Myocyte (in vitro differentiated cells): ENCODE results near the gene SHFL. TPM values are rescaled to one million over a fixed set of nuclear protein-coding genes. Genes with fewer than 3 reads are reported as not detected.

ENCODE experiments used
- DNase-seq: peaks from one replicate; pipeline ENCODE4 v3.0.0-alpha.2; 2012; ENCODE audit warnings: low read depth
- total RNA-seq: library from RNA; depleted of rRNA; stranded (reverse); fragments of >200 nt; gene quantifications from 2 replicates; pipeline ENCODE4 v1.2.3, GENCODE V29; 2014

The SHFL gene
- total RNA-seq, 1 donor from 2014 or later, result 21.8 TPM

DNA sequence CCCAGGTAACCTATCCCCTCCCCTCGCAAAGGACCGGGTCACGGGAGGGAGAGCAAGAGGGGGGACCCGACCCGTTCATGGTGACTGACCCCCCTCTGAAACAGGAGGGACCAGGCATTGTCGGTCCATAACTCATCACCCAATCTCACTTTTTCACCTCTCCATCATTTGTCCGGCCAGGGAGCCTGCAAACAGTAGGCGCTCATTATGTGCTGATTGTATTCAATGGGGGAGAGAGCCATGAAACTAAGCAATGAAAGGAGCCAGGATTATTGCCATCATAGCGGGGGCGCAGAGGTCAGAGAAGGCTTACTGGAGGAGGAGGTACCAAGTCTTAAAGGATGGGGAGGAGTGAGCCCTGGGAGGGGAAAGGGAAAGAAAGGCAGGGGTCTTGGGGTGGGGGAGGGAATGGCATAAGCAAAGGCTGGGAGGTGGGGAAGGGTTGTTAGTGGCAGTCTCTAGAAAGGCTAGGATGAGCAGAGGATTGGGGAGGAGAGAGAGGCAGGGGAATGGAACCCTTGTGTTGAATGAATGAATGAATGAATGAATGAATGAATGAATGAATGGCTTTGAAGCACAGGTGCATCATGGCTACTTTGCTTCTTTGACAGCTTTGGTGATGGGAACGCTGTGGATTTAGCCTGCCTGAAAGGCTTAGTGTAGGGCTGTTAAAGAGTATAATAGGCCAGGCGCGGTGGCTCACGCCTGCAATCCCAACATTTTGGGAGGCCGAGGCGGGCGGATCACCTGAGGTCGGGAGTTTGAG lies 1.4 kb downstream of the SHFL start:
- DNase-seq, result no peak

DNA sequence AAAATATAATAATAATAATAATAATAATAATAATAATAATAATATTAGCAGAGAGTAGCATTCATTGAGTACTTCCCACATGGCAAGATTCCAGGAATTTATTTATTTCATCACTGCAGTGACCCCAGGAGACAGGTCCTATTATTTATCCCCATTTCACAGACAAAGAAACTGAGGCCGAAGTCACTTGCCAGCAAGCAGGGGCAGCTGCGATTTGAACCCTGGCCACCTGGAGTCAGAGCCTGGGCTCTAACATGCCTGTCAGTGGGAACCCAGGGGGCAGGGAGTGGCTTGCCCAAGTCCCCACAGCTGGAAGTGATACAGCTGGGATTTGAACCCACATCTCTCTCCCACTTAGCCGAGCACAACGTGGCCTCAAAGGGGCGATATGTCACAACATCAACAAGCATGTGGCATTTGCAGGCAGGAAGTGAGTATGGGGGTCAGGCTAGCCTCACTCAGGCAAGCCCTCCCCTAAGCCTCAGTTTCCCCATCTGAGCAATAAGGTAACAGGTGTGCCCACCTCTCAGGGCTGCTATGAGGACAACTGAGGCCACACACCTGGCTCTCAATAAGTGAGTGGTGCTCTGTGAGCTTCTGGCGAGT lies 2.9 kb downstream of the SHFL start:
- DNase-seq, result no peak

DNA sequence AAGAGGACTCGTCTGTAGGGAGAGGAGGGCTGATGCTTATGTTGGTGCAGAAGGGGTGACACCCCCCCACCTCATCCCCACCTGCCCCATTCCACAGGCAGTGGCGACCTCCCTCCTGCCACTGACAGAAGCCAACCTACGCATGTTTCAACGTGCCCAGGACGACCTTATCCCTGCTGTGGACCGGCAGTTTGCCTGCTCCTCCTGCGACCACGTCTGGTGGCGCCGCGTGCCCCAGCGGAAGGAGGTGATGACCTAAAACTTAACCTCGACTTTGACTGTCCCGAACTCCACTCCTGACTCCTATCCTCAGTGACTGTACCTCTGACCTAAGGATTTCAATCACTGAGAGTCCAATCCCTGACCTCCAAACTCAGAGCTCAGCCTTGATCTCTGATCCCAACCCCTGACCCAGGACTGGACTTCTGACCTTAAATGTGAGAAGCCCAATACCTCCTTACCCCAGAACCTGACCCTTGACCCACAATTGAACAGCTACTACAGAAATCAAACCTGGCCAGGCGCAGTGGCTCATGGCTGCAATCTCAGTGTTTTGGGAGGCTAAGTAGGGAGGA lies 3.8 kb downstream of the SHFL start:
- DNase-seq, result no peak

DNA sequence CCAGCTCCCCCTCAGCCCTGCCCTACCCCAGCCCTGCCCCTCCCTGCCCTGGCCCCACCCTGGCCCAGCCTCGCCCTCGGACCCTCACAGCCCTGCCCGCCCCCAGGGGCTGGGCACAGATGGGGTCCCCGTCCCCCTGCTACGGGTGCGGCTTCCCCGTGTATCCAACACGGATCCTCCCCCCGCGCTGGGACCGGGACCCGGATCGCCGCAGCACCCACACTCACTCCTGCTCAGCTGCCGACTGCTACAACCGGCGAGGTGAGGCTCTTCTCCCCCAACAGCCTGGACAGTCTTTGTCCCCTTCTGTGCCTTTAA lies 5.2 kb downstream of the SHFL start:
- DNase-seq, result no peak

DNA sequence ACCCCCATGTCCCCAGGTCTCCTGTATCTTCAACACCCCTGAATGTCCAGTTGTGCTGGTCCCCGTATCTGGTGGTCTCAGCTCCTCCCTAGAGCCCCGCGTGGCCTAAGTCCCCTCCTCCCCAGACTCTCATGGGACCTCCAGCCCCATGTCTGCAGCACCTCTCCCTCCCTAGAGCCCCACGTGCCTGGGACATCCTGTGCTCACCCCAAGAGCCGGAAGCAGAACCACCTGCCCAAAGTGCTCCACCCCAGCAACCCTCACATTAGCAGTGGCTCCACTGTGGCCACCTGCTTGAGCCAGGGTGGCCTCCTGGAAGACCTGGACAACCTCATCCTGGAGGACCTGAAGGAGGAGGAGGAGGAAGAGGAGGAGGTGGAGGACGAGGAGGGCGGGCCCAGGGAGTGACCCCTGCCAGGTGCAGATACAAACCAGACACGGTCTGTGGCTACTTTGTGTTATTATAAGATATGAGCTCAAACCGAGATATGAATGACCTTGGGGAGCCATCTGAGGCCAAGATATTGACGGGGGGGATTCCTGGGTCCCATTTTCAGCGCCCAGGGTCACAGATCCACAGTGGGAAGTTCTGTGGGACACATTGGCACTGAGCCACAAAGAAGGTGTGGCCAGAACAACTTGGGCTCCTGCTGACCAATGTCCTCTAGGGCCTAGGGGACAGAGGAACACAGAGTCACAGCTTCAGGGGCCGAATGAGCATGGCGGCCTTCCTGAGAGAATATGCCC lies 6.0 kb downstream of the SHFL start:
- no peak for DNase-seq

DNA sequence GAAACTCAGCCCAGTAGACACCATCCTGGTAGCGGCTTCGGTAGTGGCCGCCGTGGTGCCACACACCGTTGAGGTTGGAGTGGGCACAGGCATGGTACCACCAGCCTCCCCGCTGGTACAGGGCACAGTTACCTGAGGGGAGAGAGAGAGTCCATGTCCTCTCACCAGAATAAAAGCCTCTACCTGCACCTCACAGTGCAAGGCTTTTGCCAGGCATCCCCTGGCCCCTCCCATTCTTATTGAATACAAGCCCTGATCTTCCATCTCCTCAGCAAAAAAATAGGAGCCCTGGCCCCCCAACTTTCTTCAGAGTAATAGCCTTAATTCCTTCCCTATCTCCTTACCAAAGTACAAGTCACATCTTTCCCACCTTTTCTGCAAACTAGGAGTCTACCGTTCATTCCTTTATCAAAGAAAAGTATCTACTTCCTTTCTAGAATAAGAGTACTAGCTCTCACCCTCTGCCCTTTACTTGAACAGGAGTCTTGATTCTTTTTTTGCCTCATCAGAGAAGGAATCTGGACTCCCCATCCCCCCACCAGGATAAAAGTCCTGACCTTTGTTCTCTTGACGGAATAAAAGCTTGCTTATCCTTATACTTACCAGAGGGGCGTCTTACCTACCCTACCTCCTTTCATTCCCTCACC lies 6.7 kb downstream of the SHFL start:
- no peak for DNase-seq

DNA sequence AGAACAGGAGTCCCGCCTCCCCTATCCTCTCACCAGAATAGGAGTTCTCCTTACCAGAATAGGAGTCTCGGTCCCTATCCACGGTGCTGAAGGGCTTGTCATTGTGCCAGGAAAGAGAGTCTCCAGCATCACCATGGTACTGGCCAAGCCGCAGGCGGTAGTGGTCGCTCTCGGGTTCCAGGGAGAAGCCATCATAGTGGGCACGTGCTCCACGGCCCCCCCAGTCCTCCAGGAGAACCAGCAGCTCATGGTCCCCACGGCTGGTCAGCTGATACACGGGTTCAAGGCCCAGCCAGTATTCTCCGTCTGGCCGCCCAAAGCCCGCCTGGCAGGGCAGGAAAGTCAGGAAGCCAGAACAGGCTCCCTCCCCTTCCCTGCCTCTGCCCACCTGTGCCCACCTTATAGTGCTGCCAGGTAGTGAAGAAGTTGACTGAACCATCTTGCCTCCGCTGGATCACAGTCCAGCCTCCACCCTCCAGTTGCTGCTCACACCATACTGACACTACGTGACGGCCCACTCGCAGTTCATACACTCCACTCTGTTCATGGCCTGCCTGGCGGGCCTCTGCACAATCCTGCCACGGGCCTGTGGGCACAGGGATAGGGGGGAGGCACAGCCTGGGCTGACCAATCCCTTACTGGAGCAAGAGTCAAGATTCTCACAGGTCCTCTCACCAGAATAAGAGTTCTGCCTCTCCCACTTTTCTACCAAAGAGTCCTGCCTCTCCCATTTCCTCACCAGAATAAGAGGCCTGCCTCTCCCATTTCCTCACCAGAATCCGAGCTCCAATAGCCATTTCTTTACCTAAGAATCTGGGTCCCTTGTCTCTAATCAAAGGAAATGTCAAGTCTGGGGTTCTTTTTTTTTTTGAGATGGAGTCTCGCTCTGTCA lies 7.4 kb downstream of the SHFL start:
- DNase-seq, result no peak

DNA sequence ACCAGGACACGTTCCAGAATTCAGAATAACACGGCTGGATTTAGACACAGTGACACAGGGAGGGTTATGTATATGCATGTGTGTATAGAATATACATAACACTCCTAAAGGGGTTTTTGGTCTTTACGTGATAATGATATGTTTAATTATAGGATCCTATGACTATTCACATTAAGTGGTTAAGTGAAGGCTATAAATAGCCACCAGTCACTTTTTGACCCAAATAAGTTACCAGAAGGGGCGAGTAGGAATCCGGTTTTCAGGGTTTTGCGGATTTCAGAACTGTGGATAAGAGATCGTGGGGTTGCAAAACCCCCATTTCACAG lies 9.5 kb downstream of the SHFL start:
- no peak for DNase-seq

DNA sequence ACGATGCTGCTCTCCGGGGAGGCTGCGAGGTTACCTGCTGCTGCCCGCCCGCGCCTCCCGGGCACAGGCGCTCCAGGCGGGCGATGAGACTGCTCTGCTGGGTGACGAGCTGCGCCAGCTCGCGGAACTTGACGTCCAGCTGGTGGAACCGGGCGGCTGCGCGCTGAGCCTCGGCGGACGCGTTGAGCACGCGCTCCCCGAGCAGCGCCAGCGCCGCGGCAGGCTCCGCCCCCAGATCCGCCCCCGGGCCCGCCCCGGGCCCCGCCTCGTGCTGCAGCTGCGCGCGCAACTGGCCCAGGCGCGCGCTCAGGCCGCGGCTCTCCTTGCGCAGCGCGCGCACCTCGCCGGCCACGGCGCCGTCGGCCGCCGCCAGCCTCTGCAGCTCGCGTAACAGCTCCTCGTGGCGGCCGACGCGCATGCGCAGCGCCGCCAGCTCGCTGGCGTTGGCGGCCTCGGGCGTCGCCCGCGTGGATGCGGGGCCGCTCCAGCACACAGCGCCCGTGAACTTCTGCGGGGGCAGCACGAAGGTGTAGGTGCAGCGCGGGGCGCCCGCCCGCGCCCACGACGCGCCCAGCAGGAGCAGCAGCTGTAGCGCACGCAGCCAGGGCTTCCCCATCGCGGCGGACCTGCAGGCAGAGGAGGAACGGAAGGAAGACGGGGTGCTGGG lies 10.0 kb downstream of the SHFL start:
- DNase-seq, result peak; percentile 84

DNA sequence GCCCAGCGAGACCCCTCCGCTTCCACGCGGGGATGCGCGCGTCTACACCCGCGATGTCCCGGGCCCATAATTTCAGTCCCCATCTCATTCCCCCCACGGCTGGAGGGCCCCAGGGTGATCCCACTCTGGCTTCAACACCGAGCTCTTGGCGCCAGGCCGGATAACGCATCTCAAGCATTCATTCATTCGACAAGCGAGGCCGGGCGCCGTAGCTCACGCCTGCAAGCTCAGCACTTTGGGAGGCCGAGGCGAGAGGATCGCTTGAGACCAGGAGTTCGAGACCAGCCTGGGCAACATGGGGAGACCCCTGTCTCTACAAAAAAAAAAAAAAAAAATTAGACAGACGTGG lies 10.5 kb downstream of the SHFL start:
- DNase-seq, result no peak

DNA sequence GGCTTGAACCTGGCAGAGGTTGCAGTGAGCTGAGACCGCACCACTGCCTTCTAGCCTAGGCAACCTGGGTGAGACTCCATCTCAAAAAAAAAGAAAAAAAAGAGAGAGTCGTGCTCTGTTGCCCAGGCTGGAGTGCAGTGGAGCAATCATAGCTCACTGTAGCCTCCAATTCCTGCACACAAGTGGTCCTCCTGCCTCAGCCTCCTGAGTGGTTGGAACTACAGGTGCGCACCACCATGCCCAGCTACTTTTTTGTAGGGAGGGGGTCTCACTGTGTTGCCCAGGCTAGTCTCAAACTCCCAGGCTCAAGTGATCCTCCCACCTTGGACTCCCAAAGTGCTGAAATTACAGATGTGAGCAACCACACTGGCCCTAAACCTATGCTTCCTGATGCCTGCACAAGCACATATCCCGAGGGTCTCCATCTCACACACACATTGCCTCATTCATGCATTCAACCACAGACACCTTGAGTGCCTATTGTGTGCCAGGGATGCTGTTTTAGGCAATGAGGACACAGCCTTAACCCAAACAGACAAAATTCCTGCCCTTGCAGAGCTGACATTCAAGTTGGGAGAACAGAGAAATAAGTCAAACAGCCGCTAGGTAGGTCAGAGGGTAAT lies 14.2 kb downstream of the SHFL start:
- no peak for DNase-seq

DNA sequence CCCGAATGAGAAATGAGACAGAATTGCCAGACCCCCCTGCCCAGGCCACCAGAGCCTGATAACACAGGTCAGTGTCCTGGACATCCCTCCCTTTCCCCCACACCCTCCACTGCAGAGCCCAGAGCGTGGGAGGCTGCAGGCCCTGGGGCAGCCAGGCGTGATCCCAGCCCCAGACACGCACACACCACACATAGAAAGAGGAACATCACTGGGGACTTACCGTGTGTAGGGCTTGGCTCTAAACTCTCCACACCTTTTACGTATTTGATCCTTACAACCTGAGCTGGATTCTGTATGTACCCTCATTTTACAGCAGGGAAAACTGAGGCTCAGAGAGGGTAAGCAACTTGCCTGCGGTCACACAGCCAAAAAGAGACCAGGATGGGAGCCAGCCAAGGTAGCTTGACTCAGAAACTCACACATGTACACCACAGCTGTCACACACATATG lies 16.7 kb downstream of the SHFL start:
- no peak for DNase-seq

DNA sequence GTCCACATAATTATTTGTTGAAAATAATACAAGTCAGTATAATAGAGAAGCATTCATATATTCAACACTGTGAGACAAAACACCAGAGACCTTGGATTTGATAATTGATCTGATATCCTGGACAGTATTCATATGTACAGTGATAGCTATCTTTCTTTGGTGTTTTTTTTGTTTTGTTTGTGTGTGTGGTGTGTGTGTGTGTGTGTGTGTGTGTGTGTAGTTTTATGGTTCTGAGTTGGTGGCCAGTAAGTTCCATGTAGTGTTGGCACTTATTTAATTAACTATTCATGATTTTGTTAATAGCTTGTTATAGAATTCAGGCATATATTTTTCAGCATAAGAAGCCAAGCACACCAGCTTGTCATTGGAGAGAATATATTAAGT lies 18.0 kb downstream of the SHFL start:
- no peak for DNase-seq

DNA sequence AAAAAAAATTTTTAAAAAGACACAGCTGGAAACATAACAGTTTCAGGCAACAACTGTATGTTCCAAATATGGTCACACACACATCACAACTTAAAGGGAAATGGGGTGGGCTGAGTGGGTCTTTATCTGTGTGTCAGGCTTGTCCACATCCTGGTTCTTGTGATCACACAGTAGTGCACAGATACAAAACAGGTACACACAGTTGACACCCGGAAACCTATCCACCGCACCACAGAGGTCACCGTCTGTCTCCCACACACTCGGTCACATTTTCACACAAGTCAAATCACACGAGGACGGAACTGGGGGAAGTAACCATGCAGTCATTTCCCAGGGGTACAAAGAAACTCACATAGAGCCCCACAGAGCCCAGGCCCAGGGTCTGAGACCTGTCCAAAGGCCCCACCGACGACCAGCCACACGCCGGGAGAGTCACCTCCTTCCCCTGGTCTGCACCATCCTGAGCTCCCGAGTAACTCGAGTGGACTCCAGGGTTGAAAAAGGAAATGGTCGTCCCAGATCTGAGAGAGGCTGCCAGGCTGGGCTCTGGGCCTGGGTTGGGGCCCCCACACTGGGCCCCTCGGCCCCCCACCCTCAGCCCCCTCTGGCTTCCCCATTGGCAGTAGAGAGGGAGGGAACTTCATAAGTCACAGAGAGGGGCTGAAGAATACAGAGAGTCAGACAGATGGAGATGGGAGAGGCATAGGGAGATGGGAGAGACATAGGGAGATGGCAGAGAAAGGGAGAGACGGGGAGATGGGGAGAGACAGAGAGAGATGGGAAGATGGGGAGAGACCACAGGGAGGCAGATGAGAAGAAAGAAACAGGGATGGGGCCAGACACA lies 18.8 kb downstream of the SHFL start:
- no peak for DNase-seq

DNA sequence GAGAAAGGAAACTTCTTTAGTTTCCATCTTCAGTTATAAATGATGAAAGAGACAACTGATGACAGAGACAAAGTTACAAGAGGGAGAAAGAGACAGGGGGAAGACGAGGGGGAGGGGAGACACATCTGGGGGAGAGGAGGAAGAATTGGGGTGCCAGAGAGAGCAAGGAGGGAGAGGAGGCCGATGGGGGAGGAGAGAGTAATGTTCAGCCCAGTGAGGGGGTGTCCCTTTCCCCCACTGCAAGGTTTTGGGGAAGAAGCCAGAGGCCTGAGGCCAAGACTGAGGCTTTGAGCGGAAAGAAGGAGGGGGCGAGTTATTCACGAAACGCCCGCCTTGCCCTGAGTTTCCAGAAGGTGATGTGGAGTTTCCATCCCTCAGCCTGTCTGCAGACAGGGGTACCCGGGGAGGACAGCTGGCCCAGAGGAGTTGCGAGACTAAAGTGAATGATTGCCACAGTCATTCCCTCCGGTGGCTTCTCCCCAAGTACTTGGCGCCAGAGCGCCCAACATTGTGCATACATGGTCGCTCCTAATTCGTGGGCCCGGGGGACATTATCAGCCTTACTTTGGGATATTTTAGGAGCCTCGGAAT lies 19.5 kb downstream of the SHFL start:
- DNase-seq, result no peak

DNA sequence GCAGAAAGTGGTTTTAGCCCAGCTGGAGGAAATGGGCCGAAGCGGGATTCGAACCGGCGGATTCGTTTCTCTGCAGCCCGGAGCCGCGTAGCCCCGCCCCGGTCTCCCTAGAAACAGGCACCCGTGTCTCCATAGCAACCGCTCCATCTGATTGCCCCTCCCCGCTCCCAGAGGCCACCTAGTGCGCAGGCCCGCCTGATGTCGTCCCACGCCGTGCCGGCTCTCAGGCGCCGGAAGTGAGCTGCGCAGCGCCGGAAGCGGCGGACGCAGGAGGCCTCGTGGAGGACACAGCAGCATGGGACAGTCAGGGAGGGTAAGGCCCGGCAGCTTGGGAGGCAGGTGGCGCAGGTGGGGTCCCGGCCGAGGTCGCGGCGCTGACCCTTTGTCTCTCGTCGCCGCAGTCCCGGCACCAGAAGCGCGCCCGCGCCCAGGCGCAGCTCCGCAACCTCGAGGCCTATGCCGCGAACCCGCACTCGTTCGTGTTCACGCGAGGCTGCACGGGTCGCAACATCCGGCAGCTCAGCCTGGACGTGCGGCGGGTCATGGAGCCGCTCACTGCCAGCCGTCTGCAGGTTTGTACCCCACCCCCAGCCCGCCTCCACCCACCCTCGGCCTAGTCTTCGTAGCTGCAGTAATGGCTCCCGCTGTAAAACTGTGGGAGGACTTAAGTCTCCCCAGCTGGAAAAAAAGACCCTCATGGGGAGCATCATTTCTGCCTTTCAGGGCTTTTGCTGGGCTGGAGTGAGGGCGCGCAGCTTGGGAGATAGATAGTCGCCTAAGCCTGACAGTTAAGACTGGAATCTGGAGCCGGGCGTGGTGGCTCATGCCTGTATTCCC lies 20.2 kb downstream of the SHFL start, which contains the start of gene PPAN:
TSS of gene PPAN (plus strand) at position 263 of the 837 bp plus-strand sequence. CDS start at position 296, 33 bp downstream.
- peak; percentile 99 for DNase-seq

DNA sequence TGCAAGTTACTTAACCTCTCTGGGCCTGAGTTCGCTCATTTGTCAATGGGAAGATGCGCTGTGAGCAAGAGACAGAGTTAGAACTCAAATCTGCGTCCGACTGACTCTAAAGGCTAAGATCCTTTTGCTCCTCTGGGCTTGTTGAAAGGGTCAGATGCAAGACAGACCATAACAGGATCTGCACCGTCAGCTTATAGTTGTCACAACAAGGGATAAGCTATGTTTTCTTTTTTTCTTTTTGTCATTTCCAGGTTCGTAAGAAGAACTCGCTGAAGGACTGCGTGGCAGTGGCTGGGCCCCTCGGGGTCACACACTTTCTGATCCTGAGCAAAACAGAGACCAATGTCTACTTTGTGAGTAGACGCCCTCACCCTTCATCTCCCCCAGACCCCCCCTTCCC lies 21.1 kb downstream of the SHFL start:
- DNase-seq, result no peak
